GM12878 (cell line): ENCODE results near the gene RASSF4. TPM values are rescaled to one million over a fixed set of nuclear protein-coding genes. Genes with fewer than 3 reads are reported as not detected.

Experiments
- EED ChIP-seq: sonication (generic); IDR thresholded peaks from 2 replicates; pipeline ENCODE4 v1.6.1; 2016; ENCODE audit warnings: antibody characterized with exemption, low read depth
- GATAD2B ChIP-seq: fragments of 450-650 bp; conservative IDR thresholded peaks from 2 replicates; pipeline ENCODE4 v1.6.1; 2017; ENCODE audit warnings: low read depth, mild to moderate bottlenecking, moderate library complexity
- MTA2 ChIP-seq: fragments of 450-650 bp; IDR thresholded peaks from 2 replicates; pipeline ENCODE4 v1.6.1; 2016; ENCODE audit warnings: low read depth, mild to moderate bottlenecking, moderate library complexity
- NFIC ChIP-seq: IDR thresholded peaks from 2 replicates; pipeline ENCODE4 v1.6.1; 2012; ENCODE audit warnings: low read depth, mild to moderate bottlenecking, inconsistent platforms, low read length, moderate library complexity
- PBX3 ChIP-seq: IDR thresholded peaks from 2 replicates; pipeline ENCODE4 v1.6.1; 2011; ENCODE audit warnings: mild to moderate bottlenecking, low read depth, low read length, moderate library complexity; ENCODE audit not compliant: insufficient replicate concordance
- PKNOX1 ChIP-seq: fragments of 450-650 bp; IDR thresholded peaks from 2 replicates; pipeline ENCODE4 v1.6.1; 2016; ENCODE audit warnings: mild to moderate bottlenecking
- RELB ChIP-seq: fragments of 450-650 bp; IDR thresholded peaks from 2 replicates; pipeline ENCODE4 v1.6.1; 2017; ENCODE audit warnings: low read depth, mild to moderate bottlenecking, moderate library complexity
- SPI1 ChIP-seq: IDR thresholded peaks from 2 replicates; pipeline ENCODE4 v1.6.1; 2011; ENCODE audit warnings: low read depth, mild to moderate bottlenecking, low read length, moderate library complexity, borderline replicate concordance; ENCODE audit not compliant: insufficient read depth
- TCF12 ChIP-seq: IDR thresholded peaks from 2 replicates; pipeline ENCODE4 v1.6.1; 2011; ENCODE audit warnings: low read depth, mild to moderate bottlenecking, low read length
- USF1 ChIP-seq: IDR thresholded peaks from 2 replicates; pipeline ENCODE4 v1.6.1; 2011; ENCODE audit warnings: borderline replicate concordance, low read depth, mild to moderate bottlenecking, moderate library complexity, mixed read lengths, low read length; ENCODE audit not compliant: insufficient read depth; ENCODE audit errors: extremely low read length
- ZNF207 ChIP-seq: fragments of 450-650 bp; IDR thresholded peaks from 2 replicates; pipeline ENCODE4 v1.6.1; 2014; ENCODE audit warnings: antibody characterized with exemption, mild to moderate bottlenecking, borderline replicate concordance
- polyA plus RNA-seq, 11 experiments: library from polyadenylated mRNA; depleted of rRNA in 4 of 11; unstranded in 6 of 11; stranded (reverse) in 5 of 11; fragments of >200 nt; fragmentation: Nextera tagmentation in 4 of 11; fragmentation: Illumina TruSeq in 1 of 11; extraction: Ambion mirVana in 4 of 11; extraction: Trizol in 1 of 11; gene quantifications; 1 replicate in 1 of 11; 2 replicates in 10 of 11; pipeline versions ENCODE4 v1.2.1 to v1.2.3, GENCODE V29; 2011 to 2016; ENCODE audit warnings: inconsistent platforms in 2 of 11, missing spikeins in 2 of 11, low read depth in 1 of 11
- total RNA-seq, 4 experiments: library from RNA; depleted of rRNA in 3 of 4; stranded (reverse); fragments of >200 nt in 3 of 4; fragmentation: Illumina TruSeq in 1 of 4; extraction: Trizol in 1 of 4; gene quantifications; 2 replicates each; pipeline versions ENCODE4 v1.2.1 to v1.2.3, GENCODE V29; 2013 to 2021
- TF ChIP-seq, protein P1 (sequence below): IDR thresholded peaks from 2 replicates; pipeline ENCODE4 v1.6.1; 2012; ENCODE audit warnings: low read length, inconsistent platforms
- TF ChIP-seq, protein P2 (sequence below): IDR thresholded peaks from 2 replicates; pipeline ENCODE4 v1.6.1; 2011; ENCODE audit warnings: borderline replicate concordance, low read depth, mild to moderate bottlenecking, moderate library complexity, low read length; ENCODE audit not compliant: insufficient read depth, poor library complexity, severe bottlenecking

The RASSF4 gene
- total and polyA plus RNA-seq, 10 of the 15 experiments (the other 5 are each of a cell fraction or from before 2014, with no cell fraction given) = 3.7 to 71.1 (median 16.8) TPM

DNA sequence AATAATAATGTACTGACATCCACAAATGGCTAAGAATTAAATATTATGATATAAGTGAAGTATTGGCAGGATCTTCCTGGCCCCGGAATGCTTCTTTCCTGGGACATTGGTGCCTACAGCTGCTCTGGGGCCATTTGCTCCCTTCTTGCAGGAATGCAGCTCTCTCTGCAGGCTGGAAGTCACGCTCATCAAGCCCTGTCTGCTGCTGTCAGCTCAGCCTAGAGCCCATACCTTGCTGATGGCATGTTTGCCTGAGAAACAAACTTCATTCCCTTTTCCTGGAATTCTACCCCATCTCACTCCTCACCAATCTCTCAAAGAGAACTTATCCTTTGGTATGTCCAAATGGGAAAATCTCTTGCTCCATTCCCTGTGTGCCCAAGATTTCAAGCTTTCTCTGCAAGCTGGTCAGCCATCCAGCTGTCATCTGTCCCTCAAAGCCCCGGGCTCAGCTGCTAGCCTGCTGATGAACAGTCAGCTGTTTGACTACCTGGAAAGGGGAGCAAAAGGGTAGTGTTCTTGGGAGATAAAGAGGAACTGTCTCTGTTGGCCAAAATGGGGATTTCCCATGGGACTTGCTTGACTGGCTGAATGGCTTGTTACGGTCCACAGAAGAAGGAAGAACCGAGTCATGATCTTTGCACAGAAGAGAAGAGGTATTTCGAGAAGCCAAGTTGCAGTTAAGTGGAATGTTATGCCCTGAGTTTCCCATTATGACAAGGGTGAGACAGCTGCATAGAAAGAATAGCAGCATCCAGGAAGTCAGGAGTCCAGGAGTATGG lies 12.0 kb upstream of the RASSF4 start (continued):
- peak; percentile 85 for TF ChIP-seq RELB
- TF ChIP-seq ZNF207 = no peak
- TF ChIP-seq, protein P1, sequence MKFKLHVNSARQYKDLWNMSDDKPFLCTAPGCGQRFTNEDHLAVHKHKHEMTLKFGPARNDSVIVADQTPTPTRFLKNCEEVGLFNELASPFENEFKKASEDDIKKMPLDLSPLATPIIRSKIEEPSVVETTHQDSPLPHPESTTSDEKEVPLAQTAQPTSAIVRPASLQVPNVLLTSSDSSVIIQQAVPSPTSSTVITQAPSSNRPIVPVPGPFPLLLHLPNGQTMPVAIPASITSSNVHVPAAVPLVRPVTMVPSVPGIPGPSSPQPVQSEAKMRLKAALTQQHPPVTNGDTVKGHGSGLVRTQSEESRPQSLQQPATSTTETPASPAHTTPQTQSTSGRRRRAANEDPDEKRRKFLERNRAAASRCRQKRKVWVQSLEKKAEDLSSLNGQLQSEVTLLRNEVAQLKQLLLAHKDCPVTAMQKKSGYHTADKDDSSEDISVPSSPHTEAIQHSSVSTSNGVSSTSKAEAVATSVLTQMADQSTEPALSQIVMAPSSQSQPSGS = 0 out of 2 replicates have a peak, but pooled peaks have one; percentile 40
- peak; percentile 90 for TF ChIP-seq EED
- no peak for TF ChIP-seq USF1
- TF ChIP-seq, protein P2, sequence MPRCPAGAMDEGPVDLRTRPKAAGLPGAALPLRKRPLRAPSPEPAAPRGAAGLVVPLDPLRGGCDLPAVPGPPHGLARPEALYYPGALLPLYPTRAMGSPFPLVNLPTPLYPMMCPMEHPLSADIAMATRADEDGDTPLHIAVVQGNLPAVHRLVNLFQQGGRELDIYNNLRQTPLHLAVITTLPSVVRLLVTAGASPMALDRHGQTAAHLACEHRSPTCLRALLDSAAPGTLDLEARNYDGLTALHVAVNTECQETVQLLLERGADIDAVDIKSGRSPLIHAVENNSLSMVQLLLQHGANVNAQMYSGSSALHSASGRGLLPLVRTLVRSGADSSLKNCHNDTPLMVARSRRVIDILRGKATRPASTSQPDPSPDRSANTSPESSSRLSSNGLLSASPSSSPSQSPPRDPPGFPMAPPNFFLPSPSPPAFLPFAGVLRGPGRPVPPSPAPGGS = peak; percentile 46
- TF ChIP-seq GATAD2B = 0 out of 2 replicates have a peak, but pooled peaks have one; percentile 46
- peak; percentile 33 for TF ChIP-seq PBX3
- 0 out of 2 replicates have a peak, but pooled peaks have one; percentile 31 for TF ChIP-seq MTA2
- TF ChIP-seq NFIC = peak; percentile 64; the same call in 1 of the 2 replicates
- TF ChIP-seq PKNOX1 = peak; percentile 66
- peak; percentile 97 for TF ChIP-seq SPI1
- peak; percentile 58 for TF ChIP-seq TCF12
